Mesenteric fat pad (tissue), 1 donor: ENCODE results near the gene ARHGAP10. TPM values are rescaled to one million over a fixed set of nuclear protein-coding genes. Genes with fewer than 3 reads are reported as not detected.

ENCODE experiments used
- DNase-seq: peaks from one replicate; pipeline ENCODE4 v3.0.0-alpha.2; 2020; ENCODE audit warnings: low spot score
- microRNA-seq: library from miRNA; unstranded; fragments of <30 nt; microRNA quantifications from one replicate; pipeline ENCODE4 v1.2.0, GENCODE V29; 2020; ENCODE audit warnings: borderline number of aligned reads
- total RNA-seq: library from RNA; stranded (reverse); fragmentation: NEBNext Ultra II Directional; extraction: Animal tissue kit (Norgen Biotek cat#: 25700); gene quantifications from one replicate; pipeline ENCODE4 v1.2.1, GENCODE V29; 2021
- donor health status: DM: yes; HTN: yes; CAD: no.

Gene ARHGAP10
- total RNA-seq, 1 donor from 2014 or later, result 43.4 TPM

DNA sequence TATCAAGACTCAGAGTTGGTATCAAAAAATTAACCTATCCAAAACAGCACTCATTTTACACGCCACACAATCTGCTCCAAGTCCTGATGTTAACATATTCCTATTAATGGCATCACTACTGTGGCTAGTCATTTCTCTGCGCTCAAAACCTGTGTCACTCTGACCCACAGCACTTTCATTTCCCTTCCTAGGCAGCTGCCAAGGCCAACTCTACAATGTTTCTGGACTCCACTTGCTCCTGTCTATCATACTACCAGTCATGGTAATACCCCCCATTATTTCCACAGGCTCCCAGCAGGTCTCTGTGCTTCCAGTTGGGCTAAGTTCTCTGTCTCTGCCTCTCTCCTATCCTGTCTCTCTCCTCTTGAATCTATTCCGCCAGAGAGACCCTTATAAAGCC lies 386.7 kb downstream of the ARHGAP10 start:
- no peak for DNase-seq

DNA sequence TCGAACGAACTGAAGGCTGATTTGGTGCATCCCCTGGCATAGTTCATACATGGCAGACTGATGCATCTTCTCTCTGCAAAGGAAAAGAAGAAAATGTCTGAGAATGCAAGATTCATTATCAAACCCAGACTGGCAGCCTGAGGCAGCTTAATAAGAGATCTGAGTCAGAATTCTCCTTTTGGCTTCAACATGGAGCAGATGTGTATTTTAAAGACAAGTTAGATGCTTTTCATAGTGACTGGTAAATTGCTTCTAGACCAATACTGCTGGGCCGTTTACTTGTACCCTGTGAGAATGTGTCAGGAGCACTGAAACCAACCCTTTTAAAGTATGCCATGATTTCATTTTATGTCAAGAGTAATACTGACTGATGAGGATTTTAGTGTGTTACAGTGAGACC lies 388.3 kb downstream of the ARHGAP10 start:
- DNase-seq, result no peak

Small RNA genes lying within 50 kb of the gene (microRNA-seq; reads per million reads assigned to microRNA genes)
- not detected for gene MIR4799

Other genes with a start within 250 kb of the ARHGAP10 start
- gene TMEM184C, start 114.7 kb upstream of the ARHGAP10 start, total RNA-seq, result 35.2 TPM
- 11.5 TPM for gene PRMT9, start 47.9 kb upstream of the ARHGAP10 start, total RNA-seq